Measurements from ENCODE around the gene TFG.

DNA sequence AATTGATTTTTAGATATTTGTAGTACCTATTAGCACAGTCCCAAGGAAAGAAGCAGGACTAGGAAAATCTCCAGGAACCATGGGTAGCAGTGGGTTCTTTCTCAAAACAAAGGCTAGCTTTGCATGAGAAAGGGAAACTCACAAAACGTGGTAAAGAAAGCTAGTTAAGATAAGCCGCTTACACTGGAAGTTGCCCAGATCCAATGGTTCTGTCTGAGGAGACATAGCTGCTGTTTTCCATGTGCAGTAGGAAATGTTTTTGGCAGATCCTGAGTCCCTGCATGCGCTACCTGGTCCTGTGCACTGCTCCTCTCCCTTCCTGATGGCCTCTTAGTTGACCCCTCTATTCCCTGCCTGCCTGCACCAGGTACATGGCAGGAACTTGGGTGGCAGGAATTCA is 60.4 kb downstream of the TFG start:
- TF ChIP-seq POLR2A (IDR thresholded peaks at IDR 0.05; ENCODE audit: low read depth, low read length), result no peak
- TF ChIP-seq POLR2AphosphoS5 (IDR thresholded peaks at IDR 0.05; ENCODE audit: low read length), result no peak
